Glutamatergic neuron (in vitro differentiated cells): Measurements from ENCODE around the gene SHANK1. TPM values are rescaled to one million over a fixed set of nuclear protein-coding genes. Genes with fewer than 3 reads are reported as not detected.
A peak's percentile ranks its signal among the peaks of the same experiment; 100 is the strongest.

Source experiments
- DNase-seq: peaks from one replicate; pipeline ENCODE4 v3.0.0; 2022
- H3K27ac Mint-ChIP-seq: one replicate; pipeline ENCODE4 v1.8.0; 2020; ENCODE audit warnings: mild to moderate bottlenecking, mixed read lengths, inconsistent platforms; ENCODE audit not compliant: unreplicated experiment
- H3K27me3 Mint-ChIP-seq: one replicate; pipeline ENCODE4 v1.8.0; 2020; ENCODE audit warnings: mild to moderate bottlenecking, moderate library complexity, mixed read lengths, inconsistent platforms; ENCODE audit not compliant: unreplicated experiment
- H3K36me3 Mint-ChIP-seq: one replicate; pipeline ENCODE4 v1.8.0; 2020; ENCODE audit warnings: mild to moderate bottlenecking, mixed read lengths, inconsistent platforms; ENCODE audit not compliant: unreplicated experiment
- H3K4me1 Mint-ChIP-seq: one replicate; pipeline ENCODE4 v1.8.0; 2020; ENCODE audit warnings: mild to moderate bottlenecking, low read depth, mixed read lengths, inconsistent platforms; ENCODE audit not compliant: unreplicated experiment
- H3K4me3 Mint-ChIP-seq: one replicate; pipeline ENCODE4 v1.8.0; 2020; ENCODE audit warnings: mild to moderate bottlenecking, mixed read lengths, inconsistent platforms; ENCODE audit not compliant: unreplicated experiment
- H3K9me3 Mint-ChIP-seq: one replicate; pipeline ENCODE4 v1.8.0; 2020; ENCODE audit warnings: mild to moderate bottlenecking, moderate library complexity, mixed read lengths, inconsistent platforms; ENCODE audit not compliant: unreplicated experiment
- total RNA-seq: library from RNA; stranded (reverse); fragmentation: NEBNext Ultra II Directional; extraction: Animal tissue kit (Norgen Biotek cat#: 25700); gene quantifications from one replicate; pipeline ENCODE4 v1.2.1, GENCODE V29; 2021; ENCODE audit not compliant: unreplicated experiment
- TF ChIP-seq, protein P1 (sequence below): fragments of 200-600 bp; sonication (generic); IDR thresholded peaks from one replicate; pipeline ENCODE4 v1.5.0; 2021; ENCODE audit not compliant: partially characterized antibody, unreplicated experiment

Gene SHANK1
- total RNA-seq, 1 donor from 2014 or later: 19.0 TPM

DNA sequence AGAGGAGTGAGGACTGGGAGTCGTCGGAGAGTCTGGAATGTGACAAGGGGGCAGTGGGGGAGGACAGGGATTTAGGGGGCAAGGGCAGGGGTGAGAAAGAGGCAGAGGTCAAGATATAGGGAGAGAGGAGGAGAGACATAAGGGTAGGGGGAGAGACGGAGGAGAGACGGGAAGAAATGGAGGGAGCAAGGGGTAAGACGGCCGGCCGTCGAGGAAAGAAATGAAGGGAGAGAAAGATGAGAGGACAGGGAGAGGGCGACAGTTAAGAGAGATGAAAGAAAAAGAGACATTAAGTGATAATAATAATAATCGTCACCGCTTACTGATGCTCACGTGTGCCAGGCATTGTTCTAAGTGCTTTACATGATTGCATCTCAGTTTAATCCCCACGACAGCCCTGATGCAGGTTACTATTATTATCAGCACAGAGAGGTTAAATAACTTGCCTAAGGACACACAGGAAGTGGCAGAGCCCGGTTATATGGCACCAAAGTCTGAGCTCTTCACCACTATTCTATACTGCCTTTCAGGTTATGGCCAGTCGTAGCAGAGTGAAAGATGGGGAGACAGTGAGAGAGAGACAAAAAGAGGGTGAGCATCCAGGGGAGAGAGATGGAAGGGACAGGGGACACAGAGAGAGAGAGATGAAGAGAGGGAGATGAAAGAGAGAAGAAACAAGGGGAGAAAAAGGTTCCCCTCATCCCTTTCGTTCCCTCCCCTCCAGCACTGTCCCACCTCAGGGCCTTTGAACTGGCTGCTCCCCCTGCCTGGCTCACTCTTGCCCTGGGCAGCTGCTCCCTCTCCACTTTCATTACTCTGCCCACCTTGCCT lies 56.7 kb downstream of the SHANK1 start:
- no peak for DNase-seq
- Mint-ChIP-seq H3K4me1 (peaks cover 9% of the 10 kb centered on the region), H3K27me3 (peaks cover 20% of the 10 kb centered on the region), H3K36me3 (no peaks in the 10 kb centered on the region), H3K9me3 (peaks cover 14% of the 10 kb centered on the region), H3K27ac (peak overlapping the region; percentile 21), H3K4me3 (no peak overlapping the region)
- TF ChIP-seq, protein P1, sequence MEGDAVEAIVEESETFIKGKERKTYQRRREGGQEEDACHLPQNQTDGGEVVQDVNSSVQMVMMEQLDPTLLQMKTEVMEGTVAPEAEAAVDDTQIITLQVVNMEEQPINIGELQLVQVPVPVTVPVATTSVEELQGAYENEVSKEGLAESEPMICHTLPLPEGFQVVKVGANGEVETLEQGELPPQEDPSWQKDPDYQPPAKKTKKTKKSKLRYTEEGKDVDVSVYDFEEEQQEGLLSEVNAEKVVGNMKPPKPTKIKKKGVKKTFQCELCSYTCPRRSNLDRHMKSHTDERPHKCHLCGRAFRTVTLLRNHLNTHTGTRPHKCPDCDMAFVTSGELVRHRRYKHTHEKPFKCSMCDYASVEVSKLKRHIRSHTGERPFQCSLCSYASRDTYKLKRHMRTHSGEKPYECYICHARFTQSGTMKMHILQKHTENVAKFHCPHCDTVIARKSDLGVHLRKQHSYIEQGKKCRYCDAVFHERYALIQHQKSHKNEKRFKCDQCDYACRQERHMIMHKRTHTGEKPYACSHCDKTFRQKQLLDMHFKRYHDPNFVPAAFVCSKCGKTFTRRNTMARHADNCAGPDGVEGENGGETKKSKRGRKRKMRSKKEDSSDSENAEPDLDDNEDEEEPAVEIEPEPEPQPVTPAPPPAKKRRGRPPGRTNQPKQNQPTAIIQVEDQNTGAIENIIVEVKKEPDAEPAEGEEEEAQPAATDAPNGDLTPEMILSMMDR: no peak

- H3K4me3 Mint-ChIP-seq: no peak overlapping the region
- H3K9me3 Mint-ChIP-seq: peaks cover 17% of the 10 kb centered on the region
- H3K36me3 Mint-ChIP-seq: no peaks in the 10 kb centered on the region
- H3K27me3 Mint-ChIP-seq: peaks cover 26% of the 10 kb centered on the region
- DNase-seq: no peak
- H3K27ac Mint-ChIP-seq: no peak overlapping the region
- H3K4me1 Mint-ChIP-seq: peaks cover 14% of the 10 kb centered on the region
- TF ChIP-seq, protein P1: no peak
These were observed 57.6 kb downstream of the SHANK1 start for GRCh38 chr19:50661766-50662650.

DNA sequence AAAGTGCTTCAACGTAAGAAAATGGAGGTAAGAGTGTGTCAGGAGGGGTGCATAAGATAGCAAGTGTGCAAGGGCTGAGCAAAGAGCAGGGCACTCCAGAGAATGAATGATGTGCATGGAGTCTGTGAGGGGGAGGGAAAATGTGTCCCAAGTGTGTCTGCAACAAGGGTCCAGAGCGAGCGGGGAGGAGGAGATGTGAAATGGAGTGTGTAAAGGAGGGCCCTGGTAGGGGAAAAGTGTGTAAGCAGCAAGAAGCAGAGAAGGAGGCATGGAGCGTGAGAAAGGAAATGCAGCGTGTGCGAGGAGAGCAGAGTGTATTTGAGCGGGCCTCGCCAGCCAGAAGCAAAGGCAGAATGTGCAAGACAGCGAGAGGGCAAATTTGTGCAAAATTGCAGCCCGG lies 58.6 kb downstream of the SHANK1 start:
- Mint-ChIP-seq H3K4me1 (peaks cover 14% of the 10 kb centered on the region), H3K36me3 (no peaks in the 10 kb centered on the region), H3K27ac (peak overlapping the region; percentile 10), H3K27me3 (peaks cover 30% of the 10 kb centered on the region), H3K4me3 (peak overlapping the region; percentile 58), H3K9me3 (peaks cover 17% of the 10 kb centered on the region)
- TF ChIP-seq, protein P1: no peak
- no peak for DNase-seq

DNA sequence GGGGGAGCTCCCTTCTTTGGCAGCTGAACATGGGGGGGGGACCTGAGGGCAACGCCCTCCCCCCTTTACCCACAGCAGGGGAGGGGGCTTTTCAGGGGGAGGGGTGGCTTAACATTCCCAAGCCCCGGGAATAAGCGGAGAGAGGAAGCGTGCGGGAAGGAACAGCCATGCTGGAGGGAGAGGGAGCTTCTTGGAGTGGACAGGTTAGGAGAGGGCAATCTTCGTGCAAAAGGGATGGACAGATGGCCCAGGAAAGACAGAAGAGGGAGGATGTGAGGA lies 59.6 kb downstream of the SHANK1 start:
- peaks cover 29% of the 10 kb centered on the region for H3K27me3 Mint-ChIP-seq

More for the DNA sequence above, 59.6 kb downstream of the SHANK1 start:
- H3K4me1 Mint-ChIP-seq: peaks cover 14% of the 10 kb centered on the region
- DNase-seq: no peak
- peak overlapping the region; percentile 3 for H3K27ac Mint-ChIP-seq
- TF ChIP-seq, protein P1: no peak
- H3K9me3 Mint-ChIP-seq: peaks cover 16% of the 10 kb centered on the region
- H3K4me3 Mint-ChIP-seq: peak overlapping the region; percentile 74
- no peaks in the 10 kb centered on the region for H3K36me3 Mint-ChIP-seq
